ENCODE measurements around the gene CHN1.
A peak's percentile ranks its signal among the peaks of the same experiment; 100 is the strongest.

Gene CHN1

GRCh38 chr2:174924061-174924693 is 81.0 kb downstream of the CHN1 start:
- no peak for DNase-seq

GRCh38 chr2:174919947-174920595 is 85.1 kb downstream of the CHN1 start:
- DNase-seq, result no peak

DNA sequence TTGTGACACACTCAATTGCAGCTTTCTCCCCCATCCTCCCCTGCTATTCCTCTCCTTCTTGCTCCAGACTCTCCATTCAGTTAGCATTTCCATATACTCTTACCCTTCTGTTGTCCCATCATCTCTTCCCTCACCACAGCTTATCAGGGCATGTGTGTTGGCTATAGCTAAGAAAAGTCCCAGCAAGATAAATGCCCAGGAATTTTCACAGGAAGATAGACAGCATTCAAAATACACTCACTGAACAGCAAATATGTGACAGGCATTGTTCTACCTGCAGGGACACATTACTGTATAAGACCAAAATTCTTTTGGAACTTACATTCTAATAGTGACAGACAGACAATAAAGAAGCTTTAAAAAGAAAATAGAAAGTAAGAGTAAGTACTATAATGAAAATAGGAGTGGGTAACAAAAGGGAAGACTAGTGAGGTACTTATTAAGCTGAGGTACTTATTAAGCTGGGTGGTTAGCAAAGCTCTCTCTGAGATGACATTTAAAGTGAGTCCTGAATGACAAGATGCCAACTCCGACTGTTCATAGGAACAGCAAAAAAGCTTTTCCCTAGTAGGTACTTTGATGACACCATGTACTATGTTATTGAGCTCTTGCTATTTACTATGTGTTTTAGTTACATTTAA is 86.2 kb downstream of the CHN1 start:
- DNase-seq, result no peak

DNA sequence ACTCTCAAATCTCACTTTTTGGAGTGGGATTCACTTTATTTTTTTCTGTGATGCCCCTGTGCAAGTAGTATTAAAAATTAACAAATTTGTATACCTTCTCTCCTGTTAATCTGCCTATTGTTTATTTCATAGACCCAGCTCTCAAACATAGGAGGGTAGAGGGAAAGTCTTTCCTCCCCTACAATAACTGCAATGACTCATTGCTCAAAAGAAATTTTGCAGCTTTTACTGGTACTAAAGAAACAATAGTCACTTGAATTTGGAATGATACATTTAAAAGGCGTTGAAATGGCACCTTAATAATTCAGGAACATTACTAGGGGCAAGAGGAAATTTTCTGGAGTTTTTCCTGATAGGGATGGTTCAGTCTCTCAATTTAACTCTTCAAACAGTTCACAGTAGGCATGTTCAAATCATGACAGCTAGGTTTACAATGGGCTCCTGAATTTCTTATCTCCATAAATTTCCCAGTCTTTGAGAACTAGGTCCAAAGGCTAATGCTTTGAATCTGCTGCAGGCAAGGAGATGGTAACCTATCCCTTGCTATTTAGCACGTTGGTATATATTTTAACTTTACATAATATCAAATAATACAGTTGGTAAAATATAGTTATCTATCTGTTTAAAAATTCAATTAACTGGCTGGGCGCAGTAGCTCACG is 88.8 kb downstream of the CHN1 start:
- no peak for DNase-seq

DNA sequence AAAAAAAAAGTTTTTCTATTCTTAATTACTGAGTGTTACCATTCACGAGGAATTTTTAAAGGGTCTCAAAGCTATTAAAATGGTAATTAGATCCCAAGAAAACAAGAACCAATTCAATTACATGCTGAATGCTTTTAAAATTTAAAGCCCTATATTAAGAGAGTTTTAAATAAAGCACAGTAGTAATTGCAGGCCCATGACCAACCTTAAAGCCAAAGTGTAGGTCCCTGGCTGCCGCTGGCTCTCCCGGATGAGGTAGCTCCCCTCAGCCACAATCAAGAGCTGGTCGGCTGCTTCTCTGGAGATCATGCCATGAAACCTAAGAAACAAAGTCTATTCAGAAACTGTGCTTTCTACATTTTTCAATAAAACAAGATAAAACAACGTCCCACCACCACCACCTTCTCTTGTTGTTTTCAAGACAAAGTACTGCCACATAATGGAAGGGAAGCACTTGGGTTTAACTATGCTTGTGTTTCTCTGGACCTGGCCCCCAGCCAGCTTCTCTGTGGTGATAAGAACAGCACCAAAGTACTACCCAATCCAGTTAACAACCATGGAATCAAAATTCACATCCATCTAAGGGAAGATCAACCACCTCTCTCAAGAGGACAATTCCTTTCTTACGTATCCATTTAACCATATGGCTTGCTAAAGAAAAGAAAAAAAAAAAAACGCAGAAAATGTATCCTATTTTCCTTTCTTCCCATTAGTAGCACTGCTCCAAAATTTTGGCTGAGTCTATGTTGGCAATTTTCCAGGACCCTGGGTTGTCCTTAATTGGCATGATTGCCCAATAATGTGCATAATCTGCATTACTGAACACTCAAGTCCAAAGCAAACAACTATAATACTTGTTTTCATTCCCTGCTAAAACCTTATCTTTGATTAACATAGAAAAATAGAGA is 90.1 kb downstream of the CHN1 start:
- DNase-seq, result no peak

DNA sequence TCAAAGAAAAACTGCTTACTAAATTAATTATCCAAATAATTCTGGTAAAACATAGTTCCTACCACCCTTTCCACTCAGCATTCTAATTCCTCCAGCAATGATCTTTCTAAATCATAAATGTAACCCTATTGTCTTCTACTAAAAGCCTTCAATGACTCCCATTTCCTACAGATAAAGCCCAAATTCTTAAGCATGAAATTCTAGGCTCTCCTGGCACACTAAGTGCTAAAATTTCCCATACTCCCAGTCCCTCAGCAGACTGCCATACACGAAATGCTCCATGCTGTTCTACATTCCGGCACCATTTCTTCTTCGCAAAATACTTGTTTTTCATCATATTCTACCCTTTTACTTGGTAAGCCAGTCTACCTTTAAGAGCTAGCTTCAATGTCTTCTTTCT is 96.9 kb downstream of the CHN1 start:
- no peak for DNase-seq

DNA sequence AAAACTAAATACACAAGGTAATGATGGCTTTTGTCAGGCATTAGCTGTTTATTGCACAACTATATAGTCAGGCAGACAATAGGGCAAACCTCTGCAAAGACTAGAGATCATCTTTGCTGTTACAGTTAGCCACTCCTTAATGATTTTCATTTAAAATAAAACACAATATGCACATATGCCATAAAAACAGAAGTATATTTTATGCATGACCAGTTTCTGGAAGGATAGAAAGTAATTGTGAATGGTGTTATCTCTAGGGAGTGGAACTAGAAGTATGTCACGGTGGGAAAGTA is 102.0 kb downstream of the CHN1 start:
- DNase-seq, result no peak

DNA sequence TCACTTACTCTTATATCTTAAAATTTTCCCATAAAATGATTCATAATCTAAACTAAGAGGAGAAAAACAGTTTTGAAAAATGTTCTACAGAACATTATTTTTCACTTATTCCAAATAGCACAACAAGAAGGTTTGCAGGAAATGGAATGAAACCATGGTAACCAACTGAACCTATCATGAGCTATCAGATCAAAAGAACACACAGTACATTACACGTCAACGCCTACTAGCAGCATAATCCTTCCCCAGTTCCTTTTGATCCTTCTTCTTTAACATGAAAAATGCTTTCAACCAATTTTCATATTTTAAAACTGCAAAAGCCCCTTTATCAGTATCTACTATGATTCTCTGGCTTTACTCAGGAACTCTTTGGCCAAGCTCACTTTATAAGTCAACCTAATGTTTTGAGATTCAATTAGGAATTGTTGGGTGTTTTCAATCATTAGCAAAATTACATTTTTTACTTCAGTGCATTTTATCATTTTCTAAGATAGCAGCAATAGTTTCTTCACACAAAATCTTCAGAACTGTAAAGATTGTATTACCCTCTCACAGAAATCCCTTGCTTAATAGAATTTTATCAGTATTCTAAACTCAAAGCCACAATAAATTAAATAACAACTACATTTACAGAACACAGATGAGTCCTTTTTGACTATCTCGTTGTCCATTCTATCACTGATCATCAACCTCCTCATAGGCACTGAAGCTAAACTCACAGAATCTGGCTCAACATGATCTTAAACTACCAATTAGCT is 102.5 kb downstream of the CHN1 start:
- peak in 1 of 2 donors; percentile 1 for DNase-seq

DNA sequence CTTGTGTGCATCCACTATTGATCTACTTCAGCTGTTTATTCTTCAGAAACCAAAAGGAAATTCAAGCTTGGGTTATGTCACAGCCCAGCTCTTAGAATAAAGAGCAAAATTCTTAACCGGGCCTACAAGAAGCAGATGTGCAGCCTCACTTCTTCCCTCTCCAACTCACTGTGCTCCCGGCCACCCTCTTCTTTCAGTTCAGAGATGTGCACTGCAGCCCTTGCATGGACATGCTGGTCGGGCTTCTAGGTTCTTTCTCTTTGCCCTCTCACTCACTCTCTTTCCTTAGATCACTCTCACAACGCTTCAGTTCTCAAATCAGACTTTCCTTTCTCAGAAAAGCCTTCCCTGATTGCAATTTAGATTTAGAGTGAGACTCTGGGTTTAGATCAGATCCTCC is 104.1 kb downstream of the CHN1 start:
- peak; percentile 2 to 5 for DNase-seq

DNA sequence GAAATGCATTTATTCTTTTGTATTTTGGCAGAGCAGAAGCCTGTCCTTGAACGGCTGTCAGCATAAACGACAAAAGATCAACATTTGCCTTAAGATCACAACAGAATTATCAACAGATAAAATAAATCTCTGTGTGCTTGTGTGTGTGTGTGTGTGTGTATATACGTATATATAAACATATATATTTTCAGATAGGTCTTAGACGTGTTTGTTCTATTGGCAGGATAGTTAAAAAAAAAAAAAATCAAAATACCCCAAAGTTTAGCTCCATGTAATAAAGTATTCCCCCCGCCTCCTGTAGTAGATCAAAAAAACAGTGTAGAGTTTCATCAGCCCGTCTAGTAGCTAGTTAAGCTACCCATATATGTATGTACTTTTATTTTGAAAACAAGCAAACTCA is 107.9 kb downstream of the CHN1 start:
- no peak for DNase-seq

DNA sequence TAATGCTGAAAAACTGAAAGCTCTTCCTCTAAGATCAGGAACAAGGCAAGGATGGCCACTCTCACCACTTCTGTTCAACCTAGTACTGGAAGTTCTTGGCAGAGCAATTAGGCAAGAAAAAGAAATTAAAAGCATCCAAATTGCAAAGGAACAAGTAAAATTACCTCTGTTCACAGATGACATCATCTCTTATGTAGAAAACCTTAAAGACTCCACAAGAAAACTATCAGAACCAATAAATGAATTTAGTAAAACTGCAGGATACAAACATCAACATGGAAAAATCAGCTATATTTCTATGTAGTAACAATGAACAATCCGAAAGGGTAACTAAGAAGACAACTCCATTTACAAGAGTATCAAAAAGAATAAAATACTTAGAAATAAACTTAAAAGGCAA is 112.2 kb downstream of the CHN1 start:
- no peak for DNase-seq

- DNase-seq, result no peak
These were observed 112.6 kb downstream of the CHN1 start for GRCh38 chr2:174892546-174892945.

- no peak for DNase-seq
These were observed 116.4 kb downstream of the CHN1 start for GRCh38 chr2:174888646-174889271.

DNA sequence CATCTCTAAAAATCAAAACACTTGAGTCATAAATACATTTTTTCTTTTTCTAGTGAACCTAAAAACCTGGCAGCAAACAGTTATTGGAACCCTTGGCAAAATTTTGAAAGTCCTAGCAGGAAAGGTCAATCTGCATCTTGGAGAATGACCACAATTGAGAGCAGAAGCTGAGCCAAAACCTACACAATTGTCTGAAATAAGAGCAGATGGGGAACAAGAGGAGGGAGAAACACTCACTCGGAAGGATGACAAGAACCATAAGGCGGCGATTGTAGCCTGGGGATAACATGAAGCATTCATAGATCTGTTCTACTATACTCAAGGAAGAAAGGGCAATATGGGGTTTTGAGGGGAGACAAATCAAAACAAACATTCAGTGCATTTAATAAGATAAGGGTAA is 117.0 kb downstream of the CHN1 start:
- DNase-seq, result no peak

GRCh38 chr2:174882416-174882815 is 122.8 kb downstream of the CHN1 start:
- no peak for DNase-seq

- DNase-seq, result no peak
These were observed 123.5 kb downstream of the CHN1 start for GRCh38 chr2:174881678-174882077.

GRCh38 chr2:174878537-174879147 is 126.5 kb downstream of the CHN1 start:
- DNase-seq, result no peak

GRCh38 chr2:174877751-174878150 is 127.4 kb downstream of the CHN1 start:
- no peak for DNase-seq

GRCh38 chr2:174877301-174877700 is 127.9 kb downstream of the CHN1 start:
- no peak for DNase-seq

- DNase-seq, result no peak
These were observed 131.1 kb downstream of the CHN1 start for GRCh38 chr2:174874085-174874484.

DNA sequence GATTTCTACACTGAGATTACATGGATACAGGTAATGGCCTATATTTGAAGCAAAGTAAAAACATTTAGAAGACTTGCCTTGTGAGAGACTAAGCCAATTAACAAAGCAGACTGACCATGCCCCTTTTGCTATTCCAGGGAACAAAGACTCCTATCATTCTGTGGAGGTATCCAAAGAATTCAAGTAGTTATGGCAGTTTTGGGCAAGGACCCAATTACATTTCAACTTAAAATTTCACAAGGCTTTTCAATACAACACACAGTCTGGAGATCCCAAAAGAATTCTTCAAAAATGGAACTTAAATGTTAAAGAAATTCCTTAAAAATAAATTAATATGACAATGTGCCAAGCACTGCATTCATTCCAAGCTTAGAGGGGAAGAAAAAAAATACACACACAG is 131.7 kb downstream of the CHN1 start:
- no peak for DNase-seq

Data from activated CD4-positive, alpha-beta T cell treated with anti-CD3 and anti-CD28 coated beads for 4 hours (primary cell).